GM18502 (cell line): ENCODE measurements around the gene HECTD3.
"Not testable (repeated sequence)": the region's sequence is repeated elsewhere in the genome, so short reads cannot be mapped to it uniquely, and the experiment has no call there.

Experiments
- ATAC-seq: cut with Tn5 transposase; IDR thresholded peaks from one replicate; pipeline ENCODE4 v1.9.1; 2021; ENCODE audit warnings: mild to moderate bottlenecking; ENCODE audit not compliant: unreplicated experiment, poor library complexity

The HECTD3 gene

GRCh38 chr1:45015683-45016082 lies 4.6 kb upstream of the HECTD3 start:
- ATAC-seq = no peak

GRCh38 chr1:45014321-45015028 lies 3.4 kb upstream of the HECTD3 start:
- ATAC-seq = no peak

GRCh38 chr1:45013551-45014209 lies 2.6 kb upstream of the HECTD3 start:
- no peak for ATAC-seq

GRCh38 chr1:45012639-45013278 lies 1.6 kb upstream of the HECTD3 start:
- ATAC-seq = peak; percentile 7

DNA sequence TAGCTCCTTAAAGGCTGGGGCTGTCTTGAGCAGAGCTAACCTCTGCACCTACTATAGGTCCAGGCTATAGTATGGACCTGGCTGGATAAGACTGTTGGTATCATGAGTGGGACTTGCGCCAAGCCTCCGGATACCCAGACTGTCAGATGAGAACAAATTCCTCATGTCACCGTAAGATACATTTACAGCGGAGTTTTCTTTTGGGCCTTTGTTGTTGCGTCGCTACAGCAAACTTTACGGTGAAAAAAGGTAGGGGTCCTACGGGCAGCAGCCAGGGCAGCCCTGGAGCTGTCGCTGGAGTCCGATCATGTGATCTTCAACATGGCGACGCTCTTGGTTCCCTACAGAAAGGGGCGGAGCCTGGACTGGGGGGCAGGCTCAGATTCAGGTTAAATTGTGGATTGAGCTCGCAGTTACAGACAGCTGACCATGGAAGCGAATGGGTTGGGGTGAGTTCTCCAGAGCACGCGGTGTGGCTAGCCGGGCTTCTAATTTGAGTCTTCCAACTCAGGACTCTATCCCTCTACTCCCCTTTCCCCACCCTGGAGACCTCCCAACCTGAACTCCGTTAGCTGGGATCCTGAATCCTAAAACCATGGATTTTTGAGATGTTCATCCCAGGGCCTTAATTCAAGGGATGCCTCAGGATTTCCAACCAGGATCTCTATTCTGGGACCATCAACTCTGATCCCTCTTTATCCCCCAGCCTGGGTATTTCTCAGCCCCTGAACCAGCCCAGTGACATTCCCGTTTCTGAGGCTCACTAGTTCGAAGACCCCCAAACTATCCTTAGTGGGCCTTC lies 914 bp upstream of the HECTD3 start, which contains the start of gene UROD:
Gene UROD (plus strand): TSS at position 418 of the 802 bp plus-strand sequence. CDS start 12 bp downstream, at position 430.
- ATAC-seq = peak; percentile 65

- no peak for ATAC-seq
These were observed 919 bp downstream of the HECTD3 start for GRCh38 chr1:45009956-45010854.

- no peak for ATAC-seq
These were observed 1.7 kb downstream of the HECTD3 start for GRCh38 chr1:45009296-45009865.

- ATAC-seq = no peak
These were observed 2.6 kb downstream of the HECTD3 start for GRCh38 chr1:45008516-45008915.

- ATAC-seq = no peak
These were observed 3.0 kb downstream of the HECTD3 start for GRCh38 chr1:45008076-45008475.

DNA sequence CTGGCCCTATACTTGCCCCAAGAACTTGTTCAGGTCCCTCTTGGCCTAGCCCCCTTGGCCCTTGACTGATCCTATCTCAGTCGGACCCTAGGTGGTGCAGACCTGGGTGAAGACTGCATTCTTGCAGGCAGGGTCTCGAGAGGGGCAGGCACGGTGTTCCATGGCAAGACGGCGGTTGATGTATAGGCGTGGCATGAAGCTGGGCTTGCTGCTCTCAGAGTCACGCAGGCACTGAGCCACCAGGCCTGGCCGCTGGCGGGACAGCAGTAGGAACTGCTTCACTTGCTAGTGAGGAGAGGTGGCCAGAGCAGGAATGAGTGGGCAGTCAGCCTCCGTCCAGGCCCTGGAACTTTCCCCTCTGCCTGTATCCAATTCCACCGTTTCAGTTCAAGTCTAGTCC lies 3.8 kb downstream of the HECTD3 start:
- no peak for ATAC-seq

DNA sequence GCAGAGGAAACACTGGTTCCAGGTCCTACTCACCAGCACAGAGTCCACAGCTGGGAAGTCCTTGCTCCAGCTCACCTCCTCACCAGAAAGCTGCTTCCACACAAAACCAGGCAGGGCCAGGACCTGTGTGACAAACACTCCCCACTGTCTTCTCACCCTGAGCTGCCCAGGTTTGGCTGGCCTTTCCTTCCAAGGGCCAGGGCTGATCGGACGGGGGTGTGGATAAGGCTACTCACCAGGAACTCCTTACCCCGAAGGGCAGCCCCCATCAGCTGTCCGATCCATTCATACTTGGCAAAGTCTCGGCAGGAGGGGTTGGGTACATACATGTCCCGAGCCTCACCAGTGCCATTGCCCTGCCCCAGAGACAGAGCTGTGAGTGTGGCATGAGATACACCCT lies 5.4 kb downstream of the HECTD3 start:
- no peak for ATAC-seq

DNA sequence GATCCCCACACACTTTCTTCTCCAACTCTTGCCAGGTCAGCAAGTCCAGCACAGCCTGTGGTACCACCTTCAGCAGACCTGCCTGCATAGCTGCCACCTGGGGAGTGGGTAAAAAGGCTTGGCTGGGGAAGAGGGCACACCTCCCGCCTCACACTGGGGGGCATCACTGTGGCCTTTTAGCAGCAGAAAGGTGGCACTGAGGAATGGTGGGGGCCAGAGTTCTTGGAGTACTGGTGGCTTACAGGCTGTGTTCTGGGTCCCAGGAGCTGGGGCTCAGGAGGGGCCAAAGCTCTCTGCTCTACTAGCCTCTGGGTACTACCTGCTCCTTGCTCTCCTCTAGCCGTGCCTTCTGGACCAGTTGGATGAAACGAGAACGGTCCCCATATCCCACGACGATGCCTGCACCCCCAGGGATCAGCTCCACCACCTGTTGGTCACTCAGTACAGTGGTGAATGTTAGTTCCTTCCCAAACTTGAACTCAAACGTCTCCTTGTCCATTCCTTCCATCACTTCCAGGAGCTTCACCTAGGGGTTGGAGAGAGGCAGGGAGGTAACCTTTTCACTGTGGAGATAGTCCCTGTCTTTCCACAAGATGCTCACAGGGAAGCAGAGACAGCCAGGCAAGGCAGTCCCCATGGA lies 6.7 kb downstream of the HECTD3 start:
- ATAC-seq = no peak

GRCh38 chr1:45003741-45004140 lies 7.4 kb downstream of the HECTD3 start:
- ATAC-seq = no peak

GRCh38 chr1:45002650-45003645 lies 8.2 kb downstream of the HECTD3 start:
- no peak for ATAC-seq

DNA sequence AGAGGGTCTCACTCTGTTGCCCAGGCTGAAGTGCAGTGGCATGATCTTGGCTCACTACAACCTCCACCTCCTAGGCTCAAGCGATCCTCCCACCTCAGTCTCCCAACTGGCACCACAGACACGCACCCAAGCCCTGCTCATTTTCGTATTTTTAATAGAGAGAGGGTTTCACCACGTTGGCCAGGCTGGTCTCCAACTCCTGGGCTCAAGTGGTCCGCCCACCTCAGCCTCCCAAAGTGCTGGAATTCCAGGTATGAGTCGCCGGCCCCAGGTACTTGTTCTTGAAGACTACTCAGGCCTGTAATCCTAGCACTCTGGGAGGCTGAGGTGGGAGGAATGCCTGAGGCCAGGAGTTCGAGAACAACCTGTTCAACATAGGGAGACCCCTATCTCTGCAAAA lies 9.5 kb downstream of the HECTD3 start:
- not testable (repeated sequence) for ATAC-seq

GRCh38 chr1:45001011-45001481 lies 10.1 kb downstream of the HECTD3 start:
- ATAC-seq = no peak

GRCh38 chr1:44999232-44999631 lies 11.9 kb downstream of the HECTD3 start:
- ATAC-seq = no peak
